ENCODE measurements around the gene LRMDA. TPM values are rescaled to one million over a fixed set of nuclear protein-coding genes. Genes with fewer than 3 reads are reported as not detected.

LRMDA gene
- total RNA-seq, 3 donors from 2014 or later: 8.3 to 17.1 (median 11.1) TPM

DNA sequence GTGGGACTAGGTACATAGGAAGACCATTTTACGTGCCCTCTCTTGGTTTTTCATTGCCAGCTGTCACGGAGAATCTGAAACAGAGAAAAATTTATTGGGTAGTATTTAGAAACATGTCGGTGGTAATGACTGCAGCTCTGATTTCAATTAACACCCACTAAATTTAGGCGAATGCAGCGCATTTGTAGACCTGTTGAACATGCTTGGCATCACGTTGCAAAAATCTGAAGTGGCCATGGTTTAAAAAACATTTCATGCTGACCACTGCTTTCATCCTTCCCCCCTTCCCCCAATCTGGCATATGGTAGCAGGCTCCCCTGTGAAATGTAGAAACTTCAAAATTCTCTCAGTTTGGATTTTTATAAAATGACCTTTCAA lies 34.0 kb downstream of the LRMDA start:
- Histone ChIP-seq H3K36me3 (no peaks in the 10 kb centered on the region), H3K9me3 (no peaks in the 10 kb centered on the region), H3K27me3 (no peaks in the 10 kb centered on the region), H3K4me3 (no peak overlapping the region), H3K27ac (no peak overlapping the region), H3K4me1 (no peaks in the 10 kb centered on the region)
- no peak for DNase-seq (ENCODE audit: low spot score in 2 of 2)
- TF ChIP-seq, protein P1, sequence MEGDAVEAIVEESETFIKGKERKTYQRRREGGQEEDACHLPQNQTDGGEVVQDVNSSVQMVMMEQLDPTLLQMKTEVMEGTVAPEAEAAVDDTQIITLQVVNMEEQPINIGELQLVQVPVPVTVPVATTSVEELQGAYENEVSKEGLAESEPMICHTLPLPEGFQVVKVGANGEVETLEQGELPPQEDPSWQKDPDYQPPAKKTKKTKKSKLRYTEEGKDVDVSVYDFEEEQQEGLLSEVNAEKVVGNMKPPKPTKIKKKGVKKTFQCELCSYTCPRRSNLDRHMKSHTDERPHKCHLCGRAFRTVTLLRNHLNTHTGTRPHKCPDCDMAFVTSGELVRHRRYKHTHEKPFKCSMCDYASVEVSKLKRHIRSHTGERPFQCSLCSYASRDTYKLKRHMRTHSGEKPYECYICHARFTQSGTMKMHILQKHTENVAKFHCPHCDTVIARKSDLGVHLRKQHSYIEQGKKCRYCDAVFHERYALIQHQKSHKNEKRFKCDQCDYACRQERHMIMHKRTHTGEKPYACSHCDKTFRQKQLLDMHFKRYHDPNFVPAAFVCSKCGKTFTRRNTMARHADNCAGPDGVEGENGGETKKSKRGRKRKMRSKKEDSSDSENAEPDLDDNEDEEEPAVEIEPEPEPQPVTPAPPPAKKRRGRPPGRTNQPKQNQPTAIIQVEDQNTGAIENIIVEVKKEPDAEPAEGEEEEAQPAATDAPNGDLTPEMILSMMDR (IDR thresholded peaks at IDR 0.05): no peak
- TF ChIP-seq POLR2A (IDR thresholded peaks at IDR 0.05) (no peak), POLR2AphosphoS5 (IDR thresholded peaks at IDR 0.05) (no peak)
- intact Hi-C loops (cut with DNase I; ENCODE audit: low total_unique reads): no loop called here

DNA sequence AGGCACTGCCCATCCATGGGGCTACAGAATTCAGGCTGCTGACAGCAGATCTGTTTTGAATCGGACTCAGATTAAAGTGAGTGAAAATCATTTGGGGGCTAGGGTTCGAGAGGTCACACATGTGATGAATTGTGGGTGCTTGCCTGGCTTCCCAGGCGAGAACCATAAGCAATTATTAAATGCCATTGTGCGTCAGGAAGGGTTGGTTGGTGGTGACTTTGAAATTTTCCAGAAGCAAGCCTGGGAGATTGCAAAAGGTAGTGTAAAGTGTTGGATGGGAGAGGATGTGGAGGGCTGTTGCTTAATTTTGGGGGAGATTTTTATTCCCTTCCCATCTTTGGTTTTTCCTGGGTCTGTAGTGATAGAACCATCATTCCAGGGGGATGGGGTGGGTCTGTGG lies 34.6 kb downstream of the LRMDA start:
- intact Hi-C loops (cut with DNase I; ENCODE audit: low total_unique reads): no loop called here

DNA sequence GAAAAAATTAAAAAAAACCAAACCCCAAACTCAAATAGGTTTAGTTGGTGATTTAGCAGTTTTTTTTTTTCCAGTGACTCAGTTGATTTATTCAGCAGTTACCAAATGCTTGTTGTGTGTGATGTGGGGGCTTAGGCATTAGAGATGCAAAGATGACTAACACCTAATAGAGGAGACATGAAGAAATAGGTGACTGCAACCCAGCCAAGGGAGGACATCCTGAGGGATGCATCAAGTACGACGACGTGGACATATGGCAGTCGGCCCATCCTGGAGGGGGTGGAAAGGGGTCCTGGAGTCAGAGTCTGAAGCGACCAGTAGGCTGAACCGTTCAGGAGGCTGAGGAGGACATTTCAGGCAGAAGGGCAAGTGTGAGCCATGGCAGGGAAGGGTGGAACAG lies 35.5 kb downstream of the LRMDA start:
- Histone ChIP-seq H3K27ac (no peak overlapping the region), H3K36me3 (no peaks in the 10 kb centered on the region), H3K4me1 (no peaks in the 10 kb centered on the region), H3K27me3 (no peaks in the 10 kb centered on the region), H3K4me3 (no peak overlapping the region), H3K9me3 (no peaks in the 10 kb centered on the region)
- no peak for DNase-seq (ENCODE audit: low spot score in 2 of 2)
- intact Hi-C loops (cut with DNase I; ENCODE audit: low total_unique reads): no loop called here
- TF ChIP-seq, protein P1 (IDR thresholded peaks at IDR 0.05): no peak
- TF ChIP-seq POLR2AphosphoS5 (IDR thresholded peaks at IDR 0.05) (no peak), POLR2A (IDR thresholded peaks at IDR 0.05) (no peak)

More for the DNA sequence above, 34.6 kb downstream of the LRMDA start:
- Histone ChIP-seq H3K9me3 (no peaks in the 10 kb centered on the region), H3K4me3 (no peak overlapping the region), H3K27me3 (no peaks in the 10 kb centered on the region), H3K36me3 (no peaks in the 10 kb centered on the region), H3K27ac (no peak overlapping the region), H3K4me1 (no peaks in the 10 kb centered on the region)
- no peak for TF ChIP-seq POLR2AphosphoS5 (IDR thresholded peaks at IDR 0.05)
- TF ChIP-seq, protein P1 (IDR thresholded peaks at IDR 0.05): no peak
- no peak for TF ChIP-seq POLR2A (IDR thresholded peaks at IDR 0.05)
- no peak for DNase-seq (ENCODE audit: low spot score in 2 of 2)

DNA sequence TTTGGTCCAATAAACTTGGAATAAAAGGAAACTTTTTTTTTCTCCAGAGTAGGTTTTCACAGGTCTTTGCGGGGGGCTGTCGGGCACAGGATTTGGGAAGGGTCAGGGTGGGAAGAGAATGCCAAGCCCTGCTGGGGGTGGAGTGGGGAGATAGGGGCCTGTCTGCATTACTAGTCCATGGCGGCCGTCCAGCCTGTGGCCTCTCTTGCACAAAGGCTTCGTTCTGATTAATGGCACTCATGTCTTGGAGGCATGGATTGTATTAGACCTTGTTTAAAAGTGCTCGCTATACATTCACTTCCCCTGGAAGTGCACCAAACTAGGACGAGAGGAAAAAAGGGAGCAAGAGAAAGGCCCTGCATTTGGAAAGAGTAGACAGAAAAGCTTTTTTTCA lies 37.2 kb downstream of the LRMDA start:
- Histone ChIP-seq H3K27ac (peak overlapping the region in 1 of 2 donors; percentile 28), H3K36me3 (no peaks in the 10 kb centered on the region), H3K27me3 (no peaks in the 10 kb centered on the region), H3K9me3 (no peaks in the 10 kb centered on the region), H3K4me3 (no peak overlapping the region), H3K4me1 (no peaks in the 10 kb centered on the region)
- TF ChIP-seq POLR2AphosphoS5 (IDR thresholded peaks at IDR 0.05): no peak
- TF ChIP-seq, protein P1 (IDR thresholded peaks at IDR 0.05): no peak
- TF ChIP-seq POLR2A (IDR thresholded peaks at IDR 0.05): no peak
- intact Hi-C loops (cut with DNase I; ENCODE audit: low total_unique reads): no loop called here
- DNase-seq (ENCODE audit: low spot score in 2 of 2): no peak

DNA sequence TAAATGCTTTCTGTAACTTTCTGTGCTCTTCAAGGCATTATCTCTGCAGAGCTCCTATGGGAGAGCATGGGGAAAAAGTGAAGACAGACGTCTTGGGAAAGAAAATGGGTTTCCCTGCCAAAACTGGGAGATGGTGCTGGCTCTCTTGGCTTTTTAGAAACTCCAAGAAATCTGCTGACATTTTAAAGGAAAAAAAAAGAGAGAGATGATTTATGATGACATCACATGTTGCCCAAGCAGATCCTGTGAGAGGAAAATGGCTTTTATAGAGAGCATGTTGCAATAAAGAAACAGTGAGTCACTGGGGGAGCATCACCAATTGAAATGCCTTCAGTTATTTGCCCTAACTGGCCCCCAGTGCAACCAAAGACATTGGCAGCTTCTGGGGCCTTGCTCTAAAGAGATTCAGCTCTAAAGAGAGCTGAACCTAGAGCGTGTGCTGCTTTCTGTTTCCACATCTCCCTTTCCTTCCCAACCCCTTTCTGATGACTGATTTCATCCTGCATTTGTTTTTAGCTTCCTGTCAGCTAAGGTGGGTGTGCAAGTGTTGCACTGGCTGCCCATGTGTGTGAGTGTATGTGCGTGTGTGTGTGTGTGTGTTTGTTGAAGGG lies 37.7 kb downstream of the LRMDA start:
- Histone ChIP-seq H3K27me3 (no peaks in the 10 kb centered on the region), H3K27ac (peak overlapping the region in 1 of 2 donors; percentile 8), H3K9me3 (no peaks in the 10 kb centered on the region), H3K4me1 (no peaks in the 10 kb centered on the region), H3K36me3 (no peaks in the 10 kb centered on the region), H3K4me3 (no peak overlapping the region)
- intact Hi-C loops (cut with DNase I; ENCODE audit: low total_unique reads): no loop called here
- no peak for DNase-seq (ENCODE audit: low spot score in 2 of 2)
- TF ChIP-seq POLR2A (IDR thresholded peaks at IDR 0.05): no peak
- TF ChIP-seq, protein P1 (IDR thresholded peaks at IDR 0.05): peak in 1 of 3 donors; percentile 17
- TF ChIP-seq POLR2AphosphoS5 (IDR thresholded peaks at IDR 0.05): peak; percentile 47 to 96 (median 66)
